Measurements from ENCODE around the gene PCDHA6.

DNA sequence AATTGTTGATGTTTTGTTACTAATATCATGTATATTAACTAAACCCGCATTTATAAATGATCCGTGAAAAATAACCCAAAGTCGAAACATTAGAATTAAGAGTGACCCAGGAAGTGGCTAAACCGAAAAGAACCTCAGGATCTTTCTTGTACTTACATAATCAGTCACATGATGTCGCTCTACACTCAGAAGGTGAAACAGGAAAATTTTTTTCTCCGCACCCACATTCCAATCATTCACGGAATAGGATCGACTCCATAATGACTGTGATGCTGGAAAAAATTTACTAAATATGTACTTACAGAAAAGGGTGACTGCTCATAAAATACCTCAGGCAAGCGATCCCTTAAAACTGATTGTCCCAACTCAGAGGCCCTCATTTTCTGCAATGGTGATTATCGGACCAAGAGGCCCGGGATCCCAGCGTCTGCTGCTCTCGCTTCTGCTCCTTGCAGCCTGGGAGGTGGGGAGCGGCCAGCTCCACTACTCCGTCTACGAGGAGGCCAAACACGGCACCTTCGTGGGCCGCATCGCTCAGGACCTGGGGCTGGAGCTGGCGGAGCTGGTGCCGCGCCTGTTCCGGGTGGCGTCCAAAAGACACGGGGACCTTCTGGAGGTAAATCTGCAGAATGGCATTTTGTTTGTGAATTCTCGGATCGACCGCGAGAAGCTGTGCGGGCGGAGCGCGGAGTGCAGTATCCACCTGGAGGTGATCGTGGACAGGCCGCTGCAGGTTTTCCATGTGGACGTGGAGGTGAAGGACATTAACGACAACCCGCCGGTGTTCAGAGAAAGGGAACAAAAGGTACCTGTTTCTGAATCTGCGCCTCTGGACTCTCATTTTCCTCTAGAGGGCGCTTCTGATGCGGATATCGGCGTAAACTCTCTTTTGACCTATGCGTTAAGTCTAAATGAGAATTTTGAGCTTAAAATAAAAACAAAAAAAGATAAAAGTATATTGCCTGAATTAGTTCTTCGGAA lies 47.6 kb downstream of the PCDHA6 start, which contains the start of gene PCDHA12:
- TF ChIP-seq CTCF (conservative IDR thresholded peaks at IDR 0.05 in 1 of 2, IDR thresholded peaks at IDR 0.05 in 1 of 2; ENCODE audit: extremely low read depth in 1 of 2, insufficient read depth in 1 of 2, low read depth in 1 of 2, low read length in 2 of 2) (peak in 1 of 2 donors; percentile 23), EZH2 (IDR thresholded peaks at IDR 0.05; ENCODE audit: borderline replicate concordance, low read length) (no peak)

Data from mammary epithelial cell (primary cell).